Left renal cortex interstitium (tissue), 4 donors: ENCODE measurements around the gene OR51V1. TPM values are rescaled to one million over a fixed set of nuclear protein-coding genes. Genes with fewer than 3 reads are reported as not detected.
"Not testable (repeated sequence)": the region's sequence is repeated elsewhere in the genome, so short reads cannot be mapped to it uniquely, and the experiment has no call there.

Source experiments
- DNase-seq, 4 donors: peaks; one replicate each; pipeline ENCODE4 v3.0.0-alpha.2; 2013; ENCODE audit warnings: low read depth in 4 of 4, low spot score in 2 of 4, missing footprints in 1 of 4
- polyA plus RNA-seq, 4 donors: library from polyadenylated mRNA; unstranded; fragments of 120-200 nt; gene quantifications; one replicate each; pipeline ENCODE4 v1.2.1, GENCODE V29; 2013; ENCODE audit not compliant: insufficient read length in 4 of 4

OR51V1 gene
- polyA plus RNA-seq, 4 donors, result not detected

DNA sequence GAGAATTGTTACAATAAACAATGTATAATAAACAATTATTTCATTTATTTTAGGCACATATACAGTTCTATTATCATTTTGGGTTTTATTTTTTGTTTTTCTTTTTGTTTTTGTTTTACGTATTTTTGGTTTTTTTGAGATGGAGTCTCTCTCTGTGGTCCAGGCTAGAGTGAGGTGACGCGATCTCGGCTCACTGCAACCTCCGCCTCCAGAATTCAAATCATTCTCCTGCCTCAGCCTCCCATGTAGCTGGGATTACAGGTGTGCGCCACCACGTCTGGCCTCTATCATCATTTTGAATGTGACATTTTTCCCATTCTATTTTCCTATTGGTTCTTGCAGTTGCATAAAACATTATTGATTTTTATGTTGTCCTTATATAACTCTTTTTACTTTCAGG, 25.5 kb downstream of the OR51V1 start:
- no peak for DNase-seq

DNA sequence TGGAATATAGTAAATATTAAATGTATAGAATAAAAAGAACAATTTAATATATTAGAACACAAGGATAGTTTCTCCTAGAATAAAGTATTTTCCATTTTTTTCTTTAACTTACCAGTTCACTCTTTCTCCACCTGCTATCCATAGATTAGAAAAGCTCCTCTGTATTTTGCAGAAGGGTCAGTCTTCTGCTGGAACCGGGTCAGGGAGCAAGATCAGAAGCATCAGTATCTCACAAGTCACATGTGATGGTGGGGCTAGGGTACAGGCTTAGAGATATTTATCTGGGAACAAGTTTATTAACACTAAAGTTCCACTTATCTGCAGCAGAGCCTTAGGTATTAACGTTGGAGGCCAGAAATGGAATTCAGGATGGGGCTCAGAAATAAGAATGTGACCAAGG, 28.6 kb downstream of the OR51V1 start:
- DNase-seq, result no peak

DNA sequence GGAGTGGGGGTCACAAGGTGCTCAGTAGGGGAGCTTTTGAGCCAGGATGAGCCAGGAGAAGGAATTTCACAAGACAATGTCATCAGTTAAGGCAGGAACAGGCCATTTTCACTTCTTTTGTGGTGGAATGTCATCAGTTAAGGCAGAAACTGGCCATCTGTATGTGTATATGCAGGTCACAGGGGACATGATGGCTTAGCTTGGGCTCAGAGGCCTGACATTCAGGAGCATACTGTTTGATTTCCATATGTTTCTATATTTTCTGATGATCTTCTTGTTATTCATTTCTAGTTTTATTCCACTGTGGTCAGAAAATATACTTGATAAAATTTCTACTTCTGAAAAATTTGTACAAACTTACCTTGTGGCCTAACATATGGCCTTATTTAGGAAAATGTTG, 34.6 kb downstream of the OR51V1 start:
- DNase-seq, result not testable (repeated sequence)

GRCh38 chr11:5164807-5165206, 35.7 kb downstream of the OR51V1 start:
- DNase-seq, result not testable (repeated sequence)

DNA sequence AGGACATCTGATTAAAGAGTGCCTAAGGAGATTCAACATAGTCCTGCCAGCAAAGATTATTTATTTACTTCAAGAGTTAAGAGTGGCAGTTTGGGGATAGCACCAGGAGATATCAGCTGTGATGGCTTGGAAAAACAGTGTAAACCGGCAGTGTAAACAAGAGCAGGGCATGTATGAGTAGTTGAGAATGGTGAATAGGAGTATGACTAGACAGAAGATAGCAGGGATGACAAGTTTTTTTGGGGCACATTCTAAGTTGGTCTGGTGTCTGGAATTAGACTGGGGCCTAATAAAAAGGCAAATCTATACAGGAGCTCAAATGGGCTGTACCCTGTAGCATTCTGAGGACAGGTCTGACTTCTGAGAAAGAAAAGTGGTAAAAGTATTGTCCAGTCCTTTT, 39.4 kb downstream of the OR51V1 start:
- not testable (repeated sequence) for DNase-seq

GRCh38 chr11:5160217-5160616, 40.3 kb downstream of the OR51V1 start:
- not testable (repeated sequence) for DNase-seq

DNA sequence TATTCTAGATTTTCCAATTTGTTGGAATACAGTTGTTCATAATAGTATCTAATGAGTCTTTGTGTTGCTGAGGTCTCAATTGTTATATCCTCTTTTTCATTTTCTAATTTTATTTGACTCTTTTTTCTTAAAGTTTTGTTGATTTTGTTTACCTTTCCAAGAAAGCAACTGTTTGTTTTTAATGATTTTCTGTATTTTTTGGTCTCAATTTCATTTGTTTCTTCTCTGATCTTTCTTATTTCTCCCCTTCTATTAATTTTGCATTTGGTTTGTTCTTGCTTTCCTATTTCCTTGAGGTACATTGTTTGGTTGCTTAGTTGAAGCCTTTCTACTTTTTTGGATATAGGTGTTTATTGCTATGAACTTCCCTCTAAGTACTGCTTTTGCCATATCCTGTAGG, 40.7 kb downstream of the OR51V1 start:
- no peak for DNase-seq

DNA sequence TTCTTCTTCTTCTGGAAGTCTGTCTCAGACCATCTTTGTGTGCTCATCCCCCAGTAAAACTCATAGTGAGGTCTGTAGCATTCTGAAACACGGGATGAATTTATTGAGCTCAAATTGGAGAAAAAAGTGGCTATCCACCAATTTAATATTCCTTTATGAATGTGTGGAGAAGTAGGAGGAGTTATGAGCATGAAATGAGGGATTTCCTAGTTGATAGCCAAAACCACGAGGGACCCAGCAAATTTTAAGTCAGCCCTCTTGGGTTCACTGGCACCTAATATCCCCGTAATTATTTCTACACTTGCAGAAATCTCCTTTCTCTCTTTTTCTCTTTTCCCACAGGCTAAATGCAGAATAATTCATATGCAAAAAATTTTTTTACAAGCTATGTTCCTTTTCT, 45.8 kb downstream of the OR51V1 start, which contains the start of gene OR52A1:
OR52A1 (minus strand) TSS at position 101 of the 400 bp plus-strand sequence. CDS start 2,388 bp downstream, outside the sequence.
- DNase-seq, result no peak

DNA sequence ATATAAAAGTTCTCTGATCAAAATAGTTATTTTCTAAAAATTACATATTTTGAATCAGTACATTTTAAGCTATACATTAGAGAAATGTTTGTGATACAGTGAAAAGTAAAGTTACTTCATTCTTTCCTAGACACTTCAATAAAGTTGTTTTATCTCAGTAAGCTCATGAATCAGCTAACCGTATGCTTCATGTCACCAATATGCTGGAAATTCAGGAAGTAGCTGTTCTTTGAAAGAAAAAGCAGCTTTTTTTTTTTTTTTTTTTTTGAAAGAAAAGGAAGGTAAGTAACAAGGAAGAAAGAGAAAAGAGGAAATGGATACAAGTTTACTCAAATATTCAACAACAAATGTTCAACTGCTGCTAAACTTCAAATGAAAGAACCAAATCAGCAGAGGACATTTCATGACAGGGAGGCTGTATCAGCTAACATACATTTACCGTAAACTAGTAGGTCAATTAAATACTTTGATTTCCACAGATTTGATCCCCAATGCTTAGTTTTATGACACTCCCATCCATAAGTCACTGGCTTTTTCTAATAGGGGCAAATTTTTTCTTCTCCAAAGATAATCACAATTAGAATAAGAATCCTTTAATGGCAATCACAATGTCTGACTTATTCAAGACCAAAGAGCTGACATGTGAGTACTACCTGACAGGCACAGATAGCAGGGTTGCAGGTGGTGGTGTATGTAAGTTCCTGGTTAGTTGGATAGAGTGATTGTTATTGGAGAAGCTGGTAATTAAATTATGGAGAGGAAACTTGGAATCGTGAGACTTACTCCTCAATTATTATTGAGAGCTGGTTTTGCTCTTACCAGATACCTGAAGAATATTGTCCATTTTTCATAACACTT, 46.7 kb downstream of the OR51V1 start:
- DNase-seq, result no peak

- DNase-seq, result no peak
These were observed 48.7 kb downstream of the OR51V1 start for GRCh38 chr11:5151713-5152153.

Other genes with a start within 250 kb of the OR51V1 start
- gene OR51A2, start 245.0 kb downstream of the OR51V1 start, polyA plus RNA-seq, result not detected
- gene OR51L1, start 205.8 kb downstream of the OR51V1 start, polyA plus RNA-seq, result under 1 TPM; 0.03 to 0.24 (median 0.07) TPM
- not detected for gene OR52J3, start 154.2 kb downstream of the OR51V1 start, polyA plus RNA-seq
- gene OR52E2, start 141.1 kb downstream of the OR51V1 start, polyA plus RNA-seq, result not detected
- not detected for gene OR52E1, start 131.1 kb downstream of the OR51V1 start, polyA plus RNA-seq
- under 1 TPM in 1 of 4 donors, not detected in 3; 0.03 TPM for gene OR52A5, start 62.3 kb downstream of the OR51V1 start, polyA plus RNA-seq
- under 1 TPM in 3 of 4 donors, not detected in 1; 0.02 to 0.08 (median 0.05) TPM for gene OR52A1, start 45.9 kb downstream of the OR51V1 start, polyA plus RNA-seq
- gene HBB, start 26.4 kb upstream of the OR51V1 start, polyA plus RNA-seq, result 100 to 1,000 TPM in 3 of 4 donors, 10 to 100 TPM in 1; 91.1 to 212 (median 149) TPM
- 1 to 10 TPM; 1.2 to 4.1 (median 2.4) TPM for gene HBD, start 33.8 kb upstream of the OR51V1 start, polyA plus RNA-seq
- 1 to 10 TPM; 3.5 to 7.1 (median 5.8) TPM for gene HBG1, start 49.2 kb upstream of the OR51V1 start, polyA plus RNA-seq
- 1,000 to 10,000 TPM; 1,196 to 3,386 (median 2,205) TPM for gene HBG2, start 54.1 kb upstream of the OR51V1 start, polyA plus RNA-seq
- 1 to 10 TPM; 3.6 to 9.8 (median 7.9) TPM for gene HBE1, start 69.3 kb upstream of the OR51V1 start, polyA plus RNA-seq
- gene OR51B4, start 101.3 kb upstream of the OR51V1 start, polyA plus RNA-seq, result under 1 TPM in 2 of 4 donors, not detected in 2; 0.33 to 0.59 TPM
- gene OR51B2, start 123.6 kb upstream of the OR51V1 start, polyA plus RNA-seq, result not detected
- under 1 TPM; 0.17 to 0.92 (median 0.72) TPM for gene OR51B5, start 142.8 kb upstream of the OR51V1 start, polyA plus RNA-seq
- gene OR51B6, start 150.8 kb upstream of the OR51V1 start, polyA plus RNA-seq, result not detected
- gene OR51M1, start 183.1 kb upstream of the OR51V1 start, polyA plus RNA-seq, result under 1 TPM in 2 of 4 donors, not detected in 2; 0.05 to 0.13 TPM
- gene OR51Q1, start 221.4 kb upstream of the OR51V1 start, polyA plus RNA-seq, result under 1 TPM in 1 of 4 donors, not detected in 3; 0.09 TPM
- not detected for gene OR51I1, start 240.8 kb upstream of the OR51V1 start, polyA plus RNA-seq
- under 1 TPM in 1 of 4 donors, not detected in 3; 0.04 TPM for gene OR51I2, start 248.6 kb upstream of the OR51V1 start, polyA plus RNA-seq